Neural cell (in vitro differentiated cells): ENCODE measurements around the gene CCDC40. TPM values are rescaled to one million over a fixed set of nuclear protein-coding genes. Genes with fewer than 3 reads are reported as not detected.
A peak's percentile ranks its signal among the peaks of the same experiment; 100 is the strongest.

Experiments used
- H2AFZ ChIP-seq: fragments of 200-600, 300-800 bp; sonication (generic), shearing (Covaris generic); 2 replicates; pipeline ENCODE4 v1.6.0; 2014; ENCODE audit warnings: low read depth, mild to moderate bottlenecking, antibody characterized with exemption, low read length, moderate library complexity
- H3F3A ChIP-seq: fragments of 200-600 bp; shearing (Covaris generic); 2 replicates; pipeline ENCODE4 v1.6.1; 2016; ENCODE audit warnings: mild to moderate bottlenecking, moderate library complexity, mixed read lengths, antibody characterized with exemption, low read length; ENCODE audit not compliant: insufficient read depth, poor library complexity, severe bottlenecking
- H3K27ac ChIP-seq: fragments of 200-600, 300-800 bp; sonication (generic), shearing (Covaris generic); 2 replicates; pipeline ENCODE4 v1.5.1; 2014; ENCODE audit warnings: mild to moderate bottlenecking, low read length, moderate library complexity
- H3K27me3 ChIP-seq: fragments of 300-800, 200-600 bp; sonication (generic), shearing (Covaris generic); 2 replicates; pipeline ENCODE4 v1.6.0; 2014; ENCODE audit warnings: mild to moderate bottlenecking, low read depth, low read length, moderate library complexity; ENCODE audit not compliant: insufficient read depth
- H3K36me3 ChIP-seq: fragments of 300-800, 200-600 bp; sonication (generic), shearing (Covaris generic); 2 replicates; pipeline ENCODE4 v1.5.1; 2014; ENCODE audit warnings: mild to moderate bottlenecking, antibody characterized with exemption, low read length, moderate library complexity; ENCODE audit not compliant: insufficient read depth
- H3K4me2 ChIP-seq: fragments of 300-800, 200-600 bp; sonication (generic), shearing (Covaris generic); 2 replicates; pipeline ENCODE4 v1.6.0; 2014; ENCODE audit warnings: mild to moderate bottlenecking, low read length
- H3K4me3 ChIP-seq: fragments of 300-800, 200-600 bp; sonication (generic), shearing (Covaris generic); 2 replicates; pipeline ENCODE4 v1.5.1; 2014; ENCODE audit warnings: mild to moderate bottlenecking, low read length, moderate library complexity
- H3K79me2 ChIP-seq: fragments of 200-600 bp; shearing (Covaris generic); replicated peaks from 2 replicates; pipeline ENCODE4 v1.6.0; 2014; ENCODE audit warnings: mild to moderate bottlenecking, low read length, moderate library complexity; ENCODE audit not compliant: insufficient read depth
- H3K9ac ChIP-seq: fragments of 300-800, 200-600 bp; sonication (generic), shearing (Covaris generic); 2 replicates; pipeline ENCODE4 v1.6.1; 2016; ENCODE audit warnings: mild to moderate bottlenecking, low read length, mixed read lengths
- H3K9me2 ChIP-seq: fragments of 200-600 bp; shearing (Covaris generic); 2 replicates; pipeline ENCODE4 v1.6.1; 2016; ENCODE audit warnings: mild to moderate bottlenecking, low read length, mixed read lengths; ENCODE audit not compliant: insufficient read depth
- H3K9me3 ChIP-seq: fragments of 200-600, 300-800 bp; sonication (generic), shearing (Covaris generic); 2 replicates; pipeline ENCODE4 v1.6.1; 2016; ENCODE audit warnings: mild to moderate bottlenecking, mixed run types, low read length, moderate library complexity, mixed read lengths
- H4K20me1 ChIP-seq: fragments of 200-600 bp; shearing (Covaris generic); 2 replicates; pipeline ENCODE4 v1.6.1; 2016; ENCODE audit warnings: mild to moderate bottlenecking, mixed run types; ENCODE audit not compliant: insufficient read depth
- EP300 ChIP-seq: fragments of 450-650 bp; conservative IDR thresholded peaks from 2 replicates; pipeline ENCODE4 v1.6.1; 2014; ENCODE audit warnings: antibody characterized with exemption, mild to moderate bottlenecking, moderate library complexity; ENCODE audit not compliant: poor library complexity, severe bottlenecking
- EZH2 ChIP-seq: fragments of 200-600, 300-800 bp; shearing (Covaris generic), sonication (generic); IDR thresholded peaks from 2 replicates; pipeline ENCODE4 v1.6.1; 2014; ENCODE audit warnings: antibody characterized with exemption, low read length, borderline replicate concordance, mild to moderate bottlenecking; ENCODE audit not compliant: insufficient read depth, poor library complexity, severe bottlenecking
- MXI1 ChIP-seq: fragments of 450-650 bp; conservative IDR thresholded peaks from 2 replicates; pipeline ENCODE4 v1.6.1; 2014; ENCODE audit warnings: antibody characterized with exemption, mild to moderate bottlenecking; ENCODE audit not compliant: poor library complexity, severe bottlenecking
- POLR2AphosphoS5 ChIP-seq: IDR thresholded peaks from 2 replicates; pipeline ENCODE4 v1.6.1; 2012
- RAD21 ChIP-seq: fragments of 450-650 bp; conservative IDR thresholded peaks from 2 replicates; pipeline ENCODE4 v1.6.1; 2014; ENCODE audit warnings: antibody characterized with exemption, mild to moderate bottlenecking, moderate library complexity
- SMC3 ChIP-seq: fragments of 450-650 bp; conservative IDR thresholded peaks from 2 replicates; pipeline ENCODE4 v1.6.1; 2014; ENCODE audit warnings: antibody characterized with exemption, mild to moderate bottlenecking, moderate library complexity; ENCODE audit not compliant: poor library complexity
- TAF1 ChIP-seq: IDR thresholded peaks from 2 replicates; pipeline ENCODE4 v1.6.1; 2012; ENCODE audit warnings: low read depth
- polyA plus RNA-seq: library from polyadenylated mRNA; depleted of rRNA; stranded (reverse); fragments of >200 nt; gene quantifications from 2 replicates; pipeline ENCODE4 v1.2.3, GENCODE V29; 2014
- TF ChIP-seq, protein P1 (sequence below): IDR thresholded peaks from 2 replicates; pipeline ENCODE4 v1.6.1; 2012; ENCODE audit warnings: borderline replicate concordance
- TF ChIP-seq, protein P2 (sequence below): fragments of 450-650 bp; IDR thresholded peaks from 2 replicates; pipeline ENCODE4 v1.5.1; 2014; ENCODE audit warnings: antibody characterized with exemption, mild to moderate bottlenecking, moderate library complexity; ENCODE audit not compliant: poor library complexity, severe bottlenecking

Gene CCDC40
- polyA plus RNA-seq, 1 donor from 2014 or later, result 5.5 TPM

- no peaks in the 10 kb centered on the region for H3K9me2 ChIP-seq
- TF ChIP-seq RAD21 (no peak), EZH2 (no peak), MXI1 (no peak), POLR2AphosphoS5 (no peak), EP300 (no peak)
- TF ChIP-seq, protein P1, sequence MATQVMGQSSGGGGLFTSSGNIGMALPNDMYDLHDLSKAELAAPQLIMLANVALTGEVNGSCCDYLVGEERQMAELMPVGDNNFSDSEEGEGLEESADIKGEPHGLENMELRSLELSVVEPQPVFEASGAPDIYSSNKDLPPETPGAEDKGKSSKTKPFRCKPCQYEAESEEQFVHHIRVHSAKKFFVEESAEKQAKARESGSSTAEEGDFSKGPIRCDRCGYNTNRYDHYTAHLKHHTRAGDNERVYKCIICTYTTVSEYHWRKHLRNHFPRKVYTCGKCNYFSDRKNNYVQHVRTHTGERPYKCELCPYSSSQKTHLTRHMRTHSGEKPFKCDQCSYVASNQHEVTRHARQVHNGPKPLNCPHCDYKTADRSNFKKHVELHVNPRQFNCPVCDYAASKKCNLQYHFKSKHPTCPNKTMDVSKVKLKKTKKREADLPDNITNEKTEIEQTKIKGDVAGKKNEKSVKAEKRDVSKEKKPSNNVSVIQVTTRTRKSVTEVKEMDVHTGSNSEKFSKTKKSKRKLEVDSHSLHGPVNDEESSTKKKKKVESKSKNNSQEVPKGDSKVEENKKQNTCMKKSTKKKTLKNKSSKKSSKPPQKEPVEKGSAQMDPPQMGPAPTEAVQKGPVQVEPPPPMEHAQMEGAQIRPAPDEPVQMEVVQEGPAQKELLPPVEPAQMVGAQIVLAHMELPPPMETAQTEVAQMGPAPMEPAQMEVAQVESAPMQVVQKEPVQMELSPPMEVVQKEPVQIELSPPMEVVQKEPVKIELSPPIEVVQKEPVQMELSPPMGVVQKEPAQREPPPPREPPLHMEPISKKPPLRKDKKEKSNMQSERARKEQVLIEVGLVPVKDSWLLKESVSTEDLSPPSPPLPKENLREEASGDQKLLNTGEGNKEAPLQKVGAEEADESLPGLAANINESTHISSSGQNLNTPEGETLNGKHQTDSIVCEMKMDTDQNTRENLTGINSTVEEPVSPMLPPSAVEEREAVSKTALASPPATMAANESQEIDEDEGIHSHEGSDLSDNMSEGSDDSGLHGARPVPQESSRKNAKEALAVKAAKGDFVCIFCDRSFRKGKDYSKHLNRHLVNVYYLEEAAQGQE, result no peak
- peak overlapping the region; percentile 95 for H3K4me3 ChIP-seq
- H3K36me3 ChIP-seq, result peaks cover 9% of the 10 kb centered on the region
- H3K9ac ChIP-seq, result peak overlapping the region; percentile 85
- H4K20me1 ChIP-seq, result peaks cover 3% of the 10 kb centered on the region
- H2AFZ ChIP-seq, result no peak overlapping the region
- no peaks in the 10 kb centered on the region for H3F3A ChIP-seq
- peaks cover 40% of the 10 kb centered on the region for H3K79me2 ChIP-seq
- peak overlapping the region; percentile 90 for H3K4me2 ChIP-seq
- H3K9me3 ChIP-seq, result no peaks in the 10 kb centered on the region
- H3K27ac ChIP-seq, result peak overlapping the region; percentile 66
- no peaks in the 10 kb centered on the region for H3K27me3 ChIP-seq
Observed at GRCh38 chr17:80145076-80146075, 108.9 kb downstream of the CCDC40 start.

DNA sequence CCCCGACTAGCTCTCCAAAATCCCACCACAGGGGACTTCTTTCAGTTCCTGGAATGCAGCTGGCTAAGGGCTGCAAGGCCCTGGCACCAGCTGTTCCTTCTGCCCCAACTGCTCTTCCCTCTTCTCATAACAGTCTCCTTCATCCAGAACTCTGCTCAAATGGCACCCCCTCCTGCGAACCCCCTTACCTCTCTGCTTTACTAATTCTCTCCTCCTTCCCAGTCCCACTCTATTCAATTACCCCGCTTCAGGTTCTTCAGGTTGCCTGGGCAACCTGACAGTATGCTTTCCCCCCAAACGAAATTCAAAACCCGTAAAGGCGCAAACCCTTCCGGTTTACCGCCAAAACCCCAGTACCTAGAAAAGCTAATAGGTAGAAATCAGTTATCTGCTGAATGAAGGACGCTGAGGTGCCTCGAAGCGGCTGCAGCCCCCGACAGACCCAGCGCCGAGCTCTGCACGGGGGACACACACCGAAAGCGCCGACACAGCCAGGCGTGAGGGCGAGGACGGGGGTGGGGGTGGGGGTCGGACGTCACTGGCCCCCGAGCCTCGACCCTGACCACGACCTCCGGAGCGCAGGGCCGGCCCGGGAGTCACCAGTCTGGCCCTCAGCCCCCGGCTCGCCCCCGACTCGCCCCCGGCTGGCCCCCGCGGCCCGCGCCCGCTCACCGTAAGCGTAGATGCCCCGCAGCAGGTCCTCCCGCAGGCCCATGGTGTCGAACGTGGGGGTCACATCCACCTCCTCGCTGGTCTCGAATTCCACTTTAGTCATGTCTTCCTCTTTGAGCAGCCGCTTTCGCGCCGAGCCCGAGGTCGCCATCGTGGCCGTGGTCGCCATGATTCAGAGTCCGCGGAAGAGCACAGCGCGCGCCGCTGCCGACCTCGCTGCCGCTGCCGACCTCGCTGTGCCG is 109.9 kb downstream of the CCDC40 start:
- Histone ChIP-seq H3K4me2 (peak overlapping the region; percentile 90), H4K20me1 (peaks cover 3% of the 10 kb centered on the region), H3K27me3 (no peaks in the 10 kb centered on the region), H3K79me2 (peaks cover 40% of the 10 kb centered on the region), H3K9ac (peak overlapping the region; percentile 85), H3K9me2 (no peaks in the 10 kb centered on the region), H3F3A (no peaks in the 10 kb centered on the region), H3K9me3 (no peaks in the 10 kb centered on the region), H3K36me3 (peaks cover 5% of the 10 kb centered on the region), H2AFZ (no peak overlapping the region), H3K27ac (peak overlapping the region; percentile 66), H3K4me3 (peak overlapping the region; percentile 95)
- TF ChIP-seq, protein P1, result no peak
- TF ChIP-seq SMC3 (peak; percentile 45), MXI1 (peak; percentile 5), EP300 (no peak), POLR2AphosphoS5 (no peak), TAF1 (no peak)
- TF ChIP-seq, protein P2, sequence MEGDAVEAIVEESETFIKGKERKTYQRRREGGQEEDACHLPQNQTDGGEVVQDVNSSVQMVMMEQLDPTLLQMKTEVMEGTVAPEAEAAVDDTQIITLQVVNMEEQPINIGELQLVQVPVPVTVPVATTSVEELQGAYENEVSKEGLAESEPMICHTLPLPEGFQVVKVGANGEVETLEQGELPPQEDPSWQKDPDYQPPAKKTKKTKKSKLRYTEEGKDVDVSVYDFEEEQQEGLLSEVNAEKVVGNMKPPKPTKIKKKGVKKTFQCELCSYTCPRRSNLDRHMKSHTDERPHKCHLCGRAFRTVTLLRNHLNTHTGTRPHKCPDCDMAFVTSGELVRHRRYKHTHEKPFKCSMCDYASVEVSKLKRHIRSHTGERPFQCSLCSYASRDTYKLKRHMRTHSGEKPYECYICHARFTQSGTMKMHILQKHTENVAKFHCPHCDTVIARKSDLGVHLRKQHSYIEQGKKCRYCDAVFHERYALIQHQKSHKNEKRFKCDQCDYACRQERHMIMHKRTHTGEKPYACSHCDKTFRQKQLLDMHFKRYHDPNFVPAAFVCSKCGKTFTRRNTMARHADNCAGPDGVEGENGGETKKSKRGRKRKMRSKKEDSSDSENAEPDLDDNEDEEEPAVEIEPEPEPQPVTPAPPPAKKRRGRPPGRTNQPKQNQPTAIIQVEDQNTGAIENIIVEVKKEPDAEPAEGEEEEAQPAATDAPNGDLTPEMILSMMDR, result no peak
